ENCODE results near the gene TGFBR2.

DNA sequence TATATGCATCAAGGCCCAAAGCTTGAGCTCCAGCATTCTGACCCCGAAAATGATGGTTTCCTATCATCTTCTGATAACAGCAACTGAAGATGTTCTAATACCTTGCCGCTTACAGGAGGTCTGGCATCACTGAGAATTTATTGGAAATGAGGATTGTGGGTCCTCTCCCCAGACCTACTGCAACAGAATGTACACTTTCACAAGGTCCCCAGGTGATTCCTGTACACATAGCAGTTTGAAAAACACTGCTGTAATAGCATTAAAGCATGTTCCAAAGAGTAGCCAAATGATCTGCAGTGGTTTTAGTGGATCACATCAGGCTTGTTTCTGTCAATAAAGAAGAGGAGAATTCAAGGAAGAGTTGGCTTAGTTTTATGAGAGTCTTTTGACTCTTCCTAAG lies 11.3 kb downstream of the TGFBR2 start:
- no peak for TF ChIP-seq CTCF (IDR thresholded peaks at IDR 0.05)
- no peak for TF ChIP-seq POLR2A (IDR thresholded peaks at IDR 0.05)

Measured in uterus (tissue), 2 donors.